HepG2 (cell line): ENCODE data around the gene SIRT7. TPM values are rescaled to one million over a fixed set of nuclear protein-coding genes. Genes with fewer than 3 reads are reported as not detected.
A peak's percentile ranks its signal among the peaks of the same experiment; 100 is the strongest.

Experiments
- ASH2L ChIP-seq: fragments of 300-600, 200-600 bp; sonication (generic); IDR thresholded peaks from 2 replicates; pipeline ENCODE4 v1.7.0; 2017; ENCODE audit warnings: low read depth, mild to moderate bottlenecking, moderate library complexity, mixed read lengths, low read length; ENCODE audit not compliant: insufficient read length
- ATAD3A ChIP-seq: sonication (generic); formaldehyde crosslinking; IDR thresholded peaks from 2 replicates; pipeline ENCODE4 v1.4.0; 2020; ENCODE audit warnings: missing genetic modification reagents
- CEBPG ChIP-seq: IDR thresholded peaks from 2 replicates; pipeline ENCODE4 v1.6.1; 2016
- CHCHD3 ChIP-seq: sonication (generic); formaldehyde crosslinking; IDR thresholded peaks from 2 replicates; pipeline ENCODE4 v1.8.0; 2022; ENCODE audit warnings: mild to moderate bottlenecking, missing genetic modification reagents, moderate library complexity
- ETS1 ChIP-seq: sonication (generic); formaldehyde crosslinking; IDR thresholded peaks from 2 replicates; pipeline ENCODE4 v1.4.0; 2020; ENCODE audit warnings: missing genetic modification reagents
- HDAC1 ChIP-seq: sonication (generic); formaldehyde crosslinking; IDR thresholded peaks from 2 replicates; pipeline ENCODE4 v1.5.1; 2020; ENCODE audit warnings: mild to moderate bottlenecking, missing genetic modification reagents
- KAT8 ChIP-seq: IDR thresholded peaks from 2 replicates; pipeline ENCODE4 v1.6.1; 2016; ENCODE audit warnings: missing genetic modification reagents, missing compliant biosample characterization
- MAF1 ChIP-seq: sonication (generic); formaldehyde crosslinking; IDR thresholded peaks from 2 replicates; pipeline ENCODE4 v1.5.0; 2020; ENCODE audit warnings: missing genetic modification reagents, borderline replicate concordance
- MED13 ChIP-seq: sonication (generic); formaldehyde crosslinking; IDR thresholded peaks from 2 replicates; pipeline ENCODE4 v1.5.0; 2020; ENCODE audit warnings: missing genetic modification reagents
- NPAS2 ChIP-seq: sonication (generic); formaldehyde crosslinking; IDR thresholded peaks from 2 replicates; pipeline ENCODE4 v1.8.0; 2022; ENCODE audit warnings: mild to moderate bottlenecking, missing genetic modification reagents, borderline replicate concordance
- PBX2 ChIP-seq: IDR thresholded peaks from 2 replicates; pipeline ENCODE4 v1.6.1; 2016; ENCODE audit warnings: control low read depth
- POLR2AphosphoS2 ChIP-seq: IDR thresholded peaks from 2 replicates; pipeline ENCODE4 v1.6.1; 2011; ENCODE audit warnings: low read depth, low read length, improper control_type of control experiment
- SYNCRIP ChIP-seq: fragments of 200-400 bp; formaldehyde crosslinking; IDR thresholded peaks from 2 replicates; pipeline ENCODE4 v1.6.1; 2018; ENCODE audit warnings: mild to moderate bottlenecking, low read depth, low read length; ENCODE audit not compliant: insufficient read depth
- ZNF292 ChIP-seq: sonication (generic); formaldehyde crosslinking; IDR thresholded peaks from 2 replicates; pipeline ENCODE4 v1.8.1; 2022; ENCODE audit warnings: mild to moderate bottlenecking, low read depth, missing genetic modification reagents, borderline replicate concordance
- ZNF335 ChIP-seq: sonication (generic); formaldehyde crosslinking; IDR thresholded peaks from 2 replicates; pipeline ENCODE4 v1.4.0; 2020; ENCODE audit warnings: missing genetic modification reagents
- ZNF441 ChIP-seq: sonication (generic); formaldehyde crosslinking; IDR thresholded peaks from 2 replicates; pipeline ENCODE4 v1.7.0; 2021; ENCODE audit warnings: missing genetic modification reagents, borderline replicate concordance
- ZNF605 ChIP-seq: sonication (generic); formaldehyde crosslinking; IDR thresholded peaks from 2 replicates; pipeline ENCODE4 v1.8.0; 2022; ENCODE audit warnings: mild to moderate bottlenecking, missing genetic modification reagents
- ZSCAN5A ChIP-seq: sonication (generic); formaldehyde crosslinking; IDR thresholded peaks from 2 replicates; pipeline ENCODE4 v1.8.0; 2022; ENCODE audit warnings: mild to moderate bottlenecking, missing genetic modification reagents, borderline replicate concordance
- polyA plus RNA-seq, 8 experiments: library from polyadenylated mRNA; depleted of rRNA in 3 of 8; stranded (reverse) in 7 of 8; unstranded in 1 of 8; fragments of >200 nt; fragmentation: Illumina TruSeq in 4 of 8; extraction: Trizol in 4 of 8; gene quantifications; 2 replicates each; pipeline versions ENCODE4 v1.2.1 to v1.2.3, GENCODE V29; 2011 to 2016; ENCODE audit warnings: low read depth in 4 of 8, missing spikeins in 1 of 8, mixed read lengths in 1 of 8; ENCODE audit not compliant: insufficient read depth in 1 of 8
- total RNA-seq, 5 experiments: library from RNA; depleted of rRNA; stranded (reverse); fragments of >200 nt; fragmentation: Illumina TruSeq; extraction: Trizol; gene quantifications; 2 replicates each; pipeline ENCODE4 v1.2.3, GENCODE V29; 2016; ENCODE audit warnings: low read depth in 1 of 5
- TF ChIP-seq, protein P1 (sequence below): sonication (generic); formaldehyde crosslinking; IDR thresholded peaks from 2 replicates; pipeline ENCODE4 v1.8.1; 2023; ENCODE audit warnings: mild to moderate bottlenecking, moderate library complexity, missing genetic modification reagents
- TF ChIP-seq, protein P2 (sequence below): sonication (generic); formaldehyde crosslinking; IDR thresholded peaks from 2 replicates; pipeline ENCODE4 v1.4.0; 2020; ENCODE audit warnings: missing genetic modification reagents, mild to moderate bottlenecking, borderline replicate concordance
- TF ChIP-seq, protein P3 (sequence below): sonication (generic); formaldehyde crosslinking; IDR thresholded peaks from 2 replicates; pipeline ENCODE4 v1.4.0; 2020; ENCODE audit warnings: mild to moderate bottlenecking, low read depth, missing genetic modification reagents

The SIRT7 gene
- total and polyA plus RNA-seq, 2 of the 13 experiments (the other 11 are each of a cell fraction or from before 2014, with no cell fraction given): 8.3 to 24.8 TPM

- TF ChIP-seq MAF1 (CRISPR knock-in tag) (0 out of 2 replicates have a peak, but pooled peaks have one; percentile 49), MED13 (CRISPR knock-in tag) (peak; percentile 93), ZNF335 (CRISPR knock-in tag) (0 out of 2 replicates have a peak, but pooled peaks have one; percentile 58), ASH2L (peak; percentile 84), SYNCRIP (no peak), ETS1 (CRISPR knock-in tag) (no peak), PBX2 (CRISPR knock-in tag) (no peak), ZNF292 (CRISPR knock-in tag) (no peak), CEBPG (CRISPR knock-in tag) (no peak), HDAC1 (peak; percentile 85; the same call in 1 of the 2 replicates), ZSCAN5A (peak; percentile 28; the same call in 1 of the 2 replicates), ATAD3A (CRISPR knock-in tag) (no peak), CHCHD3 (CRISPR knock-in tag) (no peak; the same call in 1 of the 2 replicates), ZNF605 (no peak), POLR2AphosphoS2 (peak; percentile 79; the same call in 1 of the 2 replicates), KAT8 (CRISPR knock-in tag) (peak; percentile 87), ZNF441 (CRISPR knock-in tag) (no peak), NPAS2 (no peak)
- TF ChIP-seq, protein P1, sequence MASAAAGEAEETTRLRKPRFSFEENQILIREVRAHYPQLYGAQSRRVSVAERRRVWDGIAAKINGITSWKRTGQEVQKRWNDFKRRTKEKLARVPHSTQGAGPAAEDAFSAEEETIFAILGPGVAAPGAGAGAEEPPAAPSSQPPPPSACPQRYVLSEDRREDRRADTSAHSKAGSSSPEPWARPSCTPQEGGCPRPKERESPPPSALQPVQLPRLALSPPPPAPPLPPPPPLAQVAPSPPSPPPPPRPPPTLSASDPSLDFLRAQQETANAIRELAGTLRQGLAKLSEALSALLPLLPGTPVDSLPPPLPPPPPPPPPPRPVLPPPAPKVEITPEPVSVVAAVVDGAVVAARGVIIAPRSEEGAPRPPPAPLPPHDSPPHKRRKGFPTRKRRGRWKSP: peak; percentile 82; the same call in 1 of the 2 replicates
- TF ChIP-seq, protein P2, sequence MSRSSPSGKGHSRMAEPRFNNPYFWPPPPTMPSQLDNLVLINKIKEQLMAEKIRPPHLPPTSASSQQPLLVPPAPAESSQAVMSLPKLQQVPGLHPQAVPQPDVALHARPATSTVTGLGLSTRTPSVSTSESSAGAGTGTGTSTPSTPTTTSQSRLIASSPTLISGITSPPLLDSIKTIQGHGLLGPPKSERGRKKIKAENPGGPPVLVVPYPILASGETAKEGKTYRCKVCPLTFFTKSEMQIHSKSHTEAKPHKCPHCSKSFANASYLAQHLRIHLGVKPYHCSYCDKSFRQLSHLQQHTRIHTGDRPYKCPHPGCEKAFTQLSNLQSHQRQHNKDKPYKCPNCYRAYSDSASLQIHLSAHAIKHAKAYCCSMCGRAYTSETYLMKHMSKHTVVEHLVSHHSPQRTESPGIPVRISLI (CRISPR knock-in tag): no peak
- TF ChIP-seq, protein P3, sequence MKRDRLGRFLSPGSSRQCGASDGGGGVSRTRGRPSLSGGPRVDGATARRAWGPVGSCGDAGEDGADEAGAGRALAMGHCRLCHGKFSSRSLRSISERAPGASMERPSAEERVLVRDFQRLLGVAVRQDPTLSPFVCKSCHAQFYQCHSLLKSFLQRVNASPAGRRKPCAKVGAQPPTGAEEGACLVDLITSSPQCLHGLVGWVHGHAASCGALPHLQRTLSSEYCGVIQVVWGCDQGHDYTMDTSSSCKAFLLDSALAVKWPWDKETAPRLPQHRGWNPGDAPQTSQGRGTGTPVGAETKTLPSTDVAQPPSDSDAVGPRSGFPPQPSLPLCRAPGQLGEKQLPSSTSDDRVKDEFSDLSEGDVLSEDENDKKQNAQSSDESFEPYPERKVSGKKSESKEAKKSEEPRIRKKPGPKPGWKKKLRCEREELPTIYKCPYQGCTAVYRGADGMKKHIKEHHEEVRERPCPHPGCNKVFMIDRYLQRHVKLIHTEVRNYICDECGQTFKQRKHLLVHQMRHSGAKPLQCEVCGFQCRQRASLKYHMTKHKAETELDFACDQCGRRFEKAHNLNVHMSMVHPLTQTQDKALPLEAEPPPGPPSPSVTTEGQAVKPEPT (CRISPR knock-in tag): 0 out of 2 replicates have a peak, but pooled peaks have one; percentile 54
These were observed 7.8 kb downstream of the SIRT7 start (continued) for GRCh38 chr17:81909966-81910839.
